HL-60/S4 treated with phorbol 12-myristate 13-acetate at 8.2 ng/mL for 4 days and 3 days (cell line): ENCODE results near the gene FBP1.
"Not testable (repeated sequence)": the region's sequence is repeated elsewhere in the genome, so short reads cannot be mapped to it uniquely, and the experiment has no call there.

ENCODE experiments used
- in situ Hi-C: fragments of 300-500 bp; cut with MboI; formaldehyde crosslinking; loops from 2 replicates; pipeline ENCODE4 v1.15.0; 2022; ENCODE audit warnings: low sequenced_read_pairs

FBP1 gene

GRCh38 chr9:94623253-94623652, 16.1 kb downstream of the FBP1 start:
- in situ Hi-C loops, result no loop called here

GRCh38 chr9:94622087-94622800, 17.1 kb downstream of the FBP1 start:
- in situ Hi-C loops, result no loop called here

DNA sequence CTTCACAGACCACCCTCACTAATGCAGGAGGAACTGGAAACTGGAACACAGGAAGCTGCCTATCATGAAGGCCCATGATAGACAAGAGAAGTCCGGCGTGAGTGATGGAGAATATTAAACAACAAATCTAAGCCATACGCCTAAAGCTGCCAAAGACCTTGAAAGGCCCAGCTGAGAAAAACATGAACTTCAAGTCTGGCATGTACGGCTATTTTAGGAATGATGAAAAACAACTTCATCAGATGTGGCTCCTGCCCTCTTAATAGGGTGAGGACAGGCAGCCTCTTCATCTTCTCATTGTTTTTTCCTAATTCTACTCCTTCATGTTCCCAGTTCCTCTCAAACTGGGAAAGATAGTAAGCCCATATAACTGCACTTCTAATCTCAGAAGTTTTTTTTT, 20.3 kb downstream of the FBP1 start:
- in situ Hi-C loops, result no loop called here

GRCh38 chr9:94613003-94613402, 26.3 kb downstream of the FBP1 start:
- in situ Hi-C loops, result no loop called here

DNA sequence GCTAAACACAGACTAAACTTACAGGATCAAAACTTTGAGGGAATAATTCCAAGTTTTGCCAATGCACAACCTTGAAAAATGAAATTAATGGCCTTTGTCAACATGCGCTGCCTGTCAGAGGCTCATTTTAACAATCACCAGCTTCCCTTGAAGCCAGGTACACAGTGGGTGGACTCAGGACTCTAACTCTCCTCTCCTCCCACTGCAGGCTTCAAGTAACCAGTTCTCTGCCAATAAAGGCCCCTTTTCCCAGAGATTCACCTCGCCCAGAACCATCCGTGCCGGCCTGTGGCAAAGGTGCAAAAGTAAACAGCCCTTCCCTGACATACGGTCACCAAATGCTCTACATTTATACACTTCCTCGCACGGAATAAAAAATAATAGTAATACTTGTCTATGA, 27.2 kb downstream of the FBP1 start:
- in situ Hi-C loops, result no loop called here

GRCh38 chr9:94611638-94612068, 27.7 kb downstream of the FBP1 start:
- in situ Hi-C loops, result no loop called here

- in situ Hi-C loops, result no loop called here
Observed at GRCh38 chr9:94610181-94610606, 29.1 kb downstream of the FBP1 start.

DNA sequence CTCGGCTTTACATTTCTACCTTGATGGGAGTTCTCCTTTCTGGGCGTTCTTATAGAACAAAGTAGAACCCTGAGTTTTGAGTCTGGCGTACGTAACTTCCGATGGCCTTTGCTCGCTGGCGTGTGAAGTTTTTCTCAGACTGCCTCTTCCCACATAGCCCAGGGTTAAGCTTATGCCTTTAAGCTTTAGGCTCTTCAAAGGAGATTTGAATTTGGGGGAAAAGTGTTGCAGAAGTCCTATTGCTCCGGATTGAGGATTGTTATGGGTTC, 32.0 kb downstream of the FBP1 start:
- in situ Hi-C loops, result no loop called here

DNA sequence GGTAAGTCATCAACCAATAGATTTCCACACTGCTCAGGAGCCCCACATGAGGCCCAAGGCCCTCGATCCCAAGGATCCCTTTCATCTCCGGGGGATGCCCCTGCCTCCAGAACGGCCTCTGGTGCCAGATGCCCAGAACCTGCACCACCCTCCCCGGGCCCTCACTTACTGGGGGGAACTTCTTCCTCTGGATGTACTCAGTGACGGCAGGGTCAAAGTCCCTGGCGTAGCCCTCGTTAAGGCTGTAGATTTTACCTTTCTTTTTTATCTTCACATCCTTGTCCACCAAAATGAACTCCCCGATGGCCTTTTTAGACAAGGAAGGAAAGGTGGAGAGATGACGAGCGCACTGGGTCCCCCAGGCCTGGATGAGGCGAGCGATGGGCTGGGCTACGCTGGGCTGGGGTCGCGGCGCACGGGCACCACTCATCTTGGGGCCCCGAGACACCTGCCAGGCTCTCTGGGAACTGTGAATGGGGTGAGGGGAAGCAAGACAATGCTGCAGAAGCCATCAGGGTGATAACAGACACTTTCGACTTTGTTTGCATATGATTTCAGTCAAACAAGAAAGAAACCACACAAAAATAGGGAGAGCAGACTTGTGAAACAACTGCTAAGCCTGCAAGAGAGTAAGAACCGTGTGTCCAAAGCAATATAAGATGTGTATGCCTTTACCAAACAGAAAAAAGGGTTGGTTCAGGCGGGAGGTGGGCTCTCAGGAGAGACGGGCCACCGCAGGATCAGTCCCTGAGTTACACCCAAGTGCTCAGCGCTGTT, 32.5 kb downstream of the FBP1 start:
- in situ Hi-C loops, result no loop called here

DNA sequence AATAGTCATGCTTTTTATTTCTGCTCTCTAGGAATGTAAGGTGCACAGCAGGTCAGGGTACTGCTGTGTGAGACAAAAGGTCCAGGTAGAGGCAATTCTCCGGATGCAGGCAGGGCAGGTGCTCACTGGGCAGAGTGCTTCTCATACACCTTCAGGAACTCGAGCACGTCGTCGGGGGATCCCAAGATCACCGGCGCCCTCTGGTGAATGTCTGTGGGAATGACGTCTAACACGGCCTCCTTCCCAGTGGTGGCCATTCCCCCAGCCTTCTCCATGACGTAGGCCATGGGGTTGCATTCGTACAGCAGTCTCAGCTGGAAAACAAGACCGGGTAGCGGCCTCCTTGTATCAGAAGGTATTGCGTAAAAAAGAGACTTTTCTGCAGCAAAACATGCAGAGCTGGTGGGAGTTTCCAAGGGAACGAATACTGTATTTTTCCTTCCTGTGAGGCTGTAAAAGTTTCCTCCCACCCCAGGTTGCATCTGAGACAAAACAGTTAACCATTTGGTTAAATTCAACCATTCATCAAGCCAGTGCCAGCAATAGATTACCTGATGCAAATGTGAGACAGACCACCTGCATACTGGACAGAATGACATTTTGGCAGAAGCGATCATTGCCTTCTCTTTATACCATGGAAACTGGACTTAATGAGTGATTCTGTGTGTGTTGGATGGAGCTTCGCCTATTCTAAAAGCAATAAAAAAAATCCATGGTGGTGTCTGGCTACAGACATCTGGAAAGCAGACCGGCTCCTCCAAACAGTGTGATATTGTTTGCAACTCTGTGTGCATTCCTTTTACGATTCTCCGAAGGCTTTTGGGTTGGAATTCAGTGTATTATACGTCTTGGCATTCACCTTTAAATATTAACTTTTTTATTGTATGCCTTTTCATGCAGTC, 35.8 kb downstream of the FBP1 start:
- in situ Hi-C loops, result no loop called here

GRCh38 chr9:94602666-94603065, 36.7 kb downstream of the FBP1 start:
- in situ Hi-C loops, result no loop called here

- in situ Hi-C loops, result no loop called here
Observed at GRCh38 chr9:94600715-94601114, 38.6 kb downstream of the FBP1 start.

DNA sequence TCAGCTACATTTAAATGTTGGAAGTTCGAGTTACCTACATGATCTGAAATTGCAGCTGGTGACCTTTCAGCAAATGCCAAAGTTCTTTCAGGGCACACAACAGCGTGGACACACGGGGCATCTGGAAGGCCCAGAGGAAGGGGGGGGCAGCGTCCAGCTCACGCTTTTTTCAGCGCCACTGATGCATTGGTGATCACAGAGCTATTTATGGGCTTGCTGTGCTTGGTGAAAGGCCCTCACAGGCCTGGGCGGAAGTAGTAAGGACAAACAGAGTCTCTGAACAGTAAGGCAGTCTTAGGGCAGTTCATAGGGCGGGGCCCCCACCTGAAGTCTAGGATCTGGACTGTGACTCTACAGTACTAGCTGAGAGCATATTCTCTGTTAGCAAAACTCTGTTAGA, 39.1 kb downstream of the FBP1 start:
- in situ Hi-C loops, result no loop called here

DNA sequence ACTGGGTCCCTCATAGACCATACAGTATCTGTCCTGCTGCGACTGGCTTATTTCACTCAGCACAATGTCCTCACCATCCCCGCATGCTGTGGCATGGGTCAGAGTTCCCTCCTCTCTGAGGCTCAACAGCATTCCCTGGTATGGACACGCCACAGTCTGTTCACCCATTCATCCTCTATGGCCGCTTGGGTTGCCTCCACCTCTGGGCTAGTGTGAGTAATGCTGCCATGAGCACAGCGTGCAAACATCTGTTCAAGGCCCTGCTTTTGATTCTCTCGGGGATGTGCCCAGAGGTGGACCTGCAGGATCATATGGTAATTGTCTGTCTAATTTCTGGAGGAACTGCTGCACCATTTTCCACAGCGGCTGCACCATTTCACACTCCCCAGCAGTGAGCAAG, 40.2 kb downstream of the FBP1 start:
- in situ Hi-C loops, result no loop called here

- in situ Hi-C loops, result no loop called here
Observed at GRCh38 chr9:94593459-94594345, 45.6 kb downstream of the FBP1 start, which contains the start of gene FBP2. Gene FBP2, minus strand, starts transcription at chr9:94593824. Its CDS starts 98 bp downstream, at chr9:94593726.

- in situ Hi-C loops, result not testable (repeated sequence)
Observed at GRCh38 chr9:94592683-94593082, 46.6 kb downstream of the FBP1 start.

DNA sequence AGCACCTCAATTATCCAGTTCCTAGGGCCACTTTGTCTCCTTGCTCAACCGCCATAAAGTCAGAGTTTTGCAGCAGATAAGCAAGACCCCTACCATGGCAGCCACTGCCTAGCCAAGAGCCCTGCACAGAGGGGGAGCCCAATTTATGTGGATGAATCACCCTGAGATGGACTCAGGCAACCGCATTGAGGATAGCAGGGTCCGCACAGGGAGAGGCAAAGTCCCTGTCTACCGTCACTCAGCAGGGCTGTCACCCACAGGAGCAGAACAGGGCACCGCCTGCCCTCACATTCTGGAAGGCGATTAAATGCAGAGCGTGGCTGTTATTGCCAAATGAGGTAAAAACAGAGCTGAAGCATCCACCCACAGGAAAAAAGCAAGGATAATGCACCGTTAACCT, 47.4 kb downstream of the FBP1 start:
- in situ Hi-C loops, result no loop called here

DNA sequence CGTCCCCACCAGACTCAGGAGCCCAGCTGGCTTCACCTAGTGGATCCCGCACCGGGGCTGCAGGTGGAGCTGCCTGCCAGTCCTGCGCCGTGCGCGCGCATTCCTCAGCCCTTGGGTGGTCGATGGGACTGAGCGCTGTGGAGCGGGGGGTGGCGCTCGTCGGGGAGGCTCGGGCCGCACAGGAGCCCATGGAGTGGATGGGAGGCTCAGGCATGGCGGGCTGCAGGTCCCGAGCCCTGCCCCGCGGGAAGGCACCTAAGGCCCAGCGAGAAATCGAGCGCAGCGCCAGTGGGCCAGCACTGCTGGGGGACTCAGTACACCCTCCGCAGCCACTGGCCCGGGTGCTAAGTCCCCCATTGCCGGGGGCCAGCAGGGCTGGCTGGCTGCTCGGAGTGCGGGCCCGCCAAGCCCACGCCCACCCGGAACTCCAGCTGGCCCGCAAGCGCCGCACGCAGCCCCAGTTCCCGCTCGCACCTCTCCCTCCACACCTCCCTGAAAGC, 48.2 kb downstream of the FBP1 start:
- in situ Hi-C loops, result not testable (repeated sequence)

- in situ Hi-C loops, result no loop called here
Observed at GRCh38 chr9:94588681-94589080, 50.6 kb downstream of the FBP1 start.

- in situ Hi-C loops, result no loop called here
Observed at GRCh38 chr9:94586814-94587213, 52.5 kb downstream of the FBP1 start.
